NCI-H2227 treated with DMSO at 0.1 percent for 48 hours (cell line): ENCODE data around the gene NPR3.

Experiments used
- DNase-seq: peaks from one replicate; lab custom pipeline; 2025; lab: John Stamatoyannopoulos, UW

Gene NPR3, protein sequence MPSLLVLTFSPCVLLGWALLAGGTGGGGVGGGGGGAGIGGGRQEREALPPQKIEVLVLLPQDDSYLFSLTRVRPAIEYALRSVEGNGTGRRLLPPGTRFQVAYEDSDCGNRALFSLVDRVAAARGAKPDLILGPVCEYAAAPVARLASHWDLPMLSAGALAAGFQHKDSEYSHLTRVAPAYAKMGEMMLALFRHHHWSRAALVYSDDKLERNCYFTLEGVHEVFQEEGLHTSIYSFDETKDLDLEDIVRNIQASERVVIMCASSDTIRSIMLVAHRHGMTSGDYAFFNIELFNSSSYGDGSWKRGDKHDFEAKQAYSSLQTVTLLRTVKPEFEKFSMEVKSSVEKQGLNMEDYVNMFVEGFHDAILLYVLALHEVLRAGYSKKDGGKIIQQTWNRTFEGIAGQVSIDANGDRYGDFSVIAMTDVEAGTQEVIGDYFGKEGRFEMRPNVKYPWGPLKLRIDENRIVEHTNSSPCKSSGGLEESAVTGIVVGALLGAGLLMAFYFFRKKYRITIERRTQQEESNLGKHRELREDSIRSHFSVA

GRCh38 chr5:32710550-32711361 is at the start of gene NPR3:
NPR3 (plus strand) TSS chr5:32711321; CDS start chr5:32711777, 456 bp downstream.
- peak; percentile 10 for DNase-seq

- DNase-seq, result no peak
Observed at GRCh38 chr5:32664523-32664922, 46.6 kb upstream of the NPR3 start.

DNA sequence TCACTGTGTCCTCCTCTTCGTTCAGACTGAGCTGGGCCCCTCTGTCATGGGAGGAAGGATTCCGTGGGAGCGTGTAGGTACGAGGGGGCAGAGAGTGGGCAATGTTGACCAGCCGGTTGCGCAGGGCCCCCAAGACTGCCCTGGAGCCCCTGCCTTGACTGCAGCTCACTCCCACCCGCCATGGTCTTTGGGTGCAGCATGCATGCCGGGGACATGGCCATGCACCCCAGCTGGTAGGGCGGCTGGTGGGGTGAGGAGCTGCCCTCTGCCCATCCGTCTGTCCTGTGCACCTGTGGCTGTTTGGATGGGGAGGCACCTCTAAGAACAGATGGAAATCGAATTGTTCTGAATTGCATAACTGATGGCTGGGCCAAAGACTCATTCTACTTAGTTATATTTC is 42.6 kb upstream of the NPR3 start:
- DNase-seq, result no peak

- no peak for DNase-seq
Observed at GRCh38 chr5:32673272-32673671, 37.8 kb upstream of the NPR3 start.

DNA sequence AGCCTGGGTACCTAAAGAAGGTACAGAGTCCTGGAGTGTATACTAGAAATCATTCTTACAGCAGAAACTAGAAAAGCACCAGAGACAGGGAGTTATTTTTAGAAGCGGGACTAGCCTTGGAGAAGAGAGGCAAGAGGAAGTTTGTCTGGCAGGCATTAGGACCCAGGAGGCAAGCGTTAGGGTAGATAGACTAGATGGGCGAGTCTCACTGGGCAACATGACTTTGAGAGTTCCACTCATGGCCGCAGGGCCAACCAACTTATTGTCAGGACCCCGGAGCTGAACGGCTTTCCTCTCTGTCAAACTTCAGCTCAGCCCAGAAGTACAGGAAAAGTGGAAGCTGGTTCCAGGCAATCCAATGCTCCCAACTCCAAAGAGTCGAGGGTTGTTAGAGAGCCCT is 34.1 kb upstream of the NPR3 start:
- DNase-seq, result no peak

GRCh38 chr5:32678472-32678871 is 32.6 kb upstream of the NPR3 start:
- no peak for DNase-seq

DNA sequence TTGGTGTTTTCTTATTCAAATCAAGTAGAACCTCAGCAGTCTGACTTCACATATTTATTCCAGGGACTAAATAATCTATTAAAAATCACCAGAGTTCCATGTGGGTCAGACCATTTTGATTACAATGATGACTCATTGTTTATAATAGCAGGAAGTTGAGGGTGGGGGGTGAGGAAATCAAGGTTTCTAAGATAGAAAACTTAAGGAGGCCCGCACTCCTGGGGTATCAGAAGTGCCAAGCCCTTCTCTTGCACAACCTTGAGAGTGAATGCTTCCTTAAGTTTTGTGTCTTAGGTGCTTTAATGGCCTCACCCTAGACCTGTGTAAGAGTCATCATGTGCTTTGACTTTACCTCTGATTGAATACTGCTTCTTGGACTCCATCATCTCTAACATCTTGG is 31.9 kb upstream of the NPR3 start:
- DNase-seq, result no peak

DNA sequence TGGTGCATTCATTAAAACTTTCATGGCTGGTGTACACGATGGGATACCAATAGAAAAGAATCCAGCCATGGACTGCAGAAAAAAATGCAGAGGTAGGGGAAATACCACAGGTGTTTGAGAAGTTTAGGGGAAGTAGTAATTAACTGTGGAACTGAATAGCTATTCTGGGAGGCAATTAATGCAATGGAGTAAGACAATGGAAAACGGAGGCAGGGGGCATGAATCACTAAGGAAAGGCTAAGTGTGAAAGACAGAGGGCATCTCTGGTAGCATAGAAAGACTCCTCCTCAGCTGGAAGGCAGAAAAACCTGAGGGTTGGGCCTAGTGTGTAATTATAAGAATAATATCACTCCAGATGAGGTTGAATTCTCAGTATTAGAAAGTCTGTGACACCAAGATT is 30.9 kb upstream of the NPR3 start:
- DNase-seq, result no peak

DNA sequence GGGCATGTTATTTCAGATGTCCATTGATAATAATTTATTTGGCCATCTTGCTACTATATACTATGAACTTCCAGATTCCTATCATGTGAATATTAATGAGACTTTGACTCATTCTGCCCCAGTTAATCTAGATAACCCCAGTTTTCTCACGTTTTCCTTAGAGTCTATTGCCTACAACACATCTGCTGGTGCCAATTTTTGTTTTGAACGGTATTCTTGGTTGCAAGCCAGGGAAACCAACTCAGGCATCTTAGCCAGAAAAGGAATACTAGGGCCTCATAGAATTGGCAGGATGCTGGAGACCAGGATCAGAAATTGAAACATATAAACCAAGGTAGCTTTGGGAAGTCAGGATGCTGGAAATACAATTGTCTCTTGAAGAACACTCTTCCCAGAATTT is 28.0 kb upstream of the NPR3 start:
- DNase-seq, result no peak

DNA sequence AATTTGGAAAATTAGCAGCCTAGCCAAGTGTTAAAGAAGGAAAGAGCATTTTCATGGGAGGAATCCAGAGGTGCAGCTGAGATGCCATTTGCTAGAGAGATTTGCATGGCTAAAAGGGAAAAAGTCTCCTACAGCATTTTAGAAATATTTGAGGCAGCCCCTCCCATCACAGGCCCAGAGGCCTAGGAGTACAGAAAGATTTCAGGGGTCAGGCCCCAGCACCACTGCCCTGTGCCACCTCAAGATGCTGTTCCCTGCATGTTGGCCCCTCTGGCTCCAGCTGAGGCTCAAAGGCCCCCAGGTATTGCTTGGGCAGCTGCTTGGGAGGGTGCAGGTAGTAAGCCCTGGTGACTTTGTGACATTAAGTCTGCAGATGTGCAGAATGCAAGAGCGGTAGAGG is 26.9 kb upstream of the NPR3 start:
- no peak for DNase-seq

- no peak for DNase-seq
Observed at GRCh38 chr5:32686799-32687498, 24.2 kb upstream of the NPR3 start.

DNA sequence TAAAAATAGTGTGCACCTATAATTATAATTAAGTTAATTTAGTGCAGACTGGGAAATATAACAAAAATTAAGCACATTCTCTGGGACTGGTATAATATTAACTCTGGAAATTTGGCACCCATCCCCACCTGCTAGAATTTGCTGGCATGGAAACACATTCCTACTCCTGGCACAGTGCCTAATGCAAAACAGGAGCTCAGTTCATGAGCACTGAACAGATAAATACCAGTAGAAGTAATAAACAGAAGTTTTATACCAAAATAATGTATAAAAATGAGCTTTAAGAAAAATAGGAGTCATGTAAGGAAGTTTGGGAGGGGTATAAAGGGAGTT is 23.7 kb upstream of the NPR3 start:
- DNase-seq, result no peak

- no peak for DNase-seq
Observed at GRCh38 chr5:32690153-32690552, 21.0 kb upstream of the NPR3 start.

DNA sequence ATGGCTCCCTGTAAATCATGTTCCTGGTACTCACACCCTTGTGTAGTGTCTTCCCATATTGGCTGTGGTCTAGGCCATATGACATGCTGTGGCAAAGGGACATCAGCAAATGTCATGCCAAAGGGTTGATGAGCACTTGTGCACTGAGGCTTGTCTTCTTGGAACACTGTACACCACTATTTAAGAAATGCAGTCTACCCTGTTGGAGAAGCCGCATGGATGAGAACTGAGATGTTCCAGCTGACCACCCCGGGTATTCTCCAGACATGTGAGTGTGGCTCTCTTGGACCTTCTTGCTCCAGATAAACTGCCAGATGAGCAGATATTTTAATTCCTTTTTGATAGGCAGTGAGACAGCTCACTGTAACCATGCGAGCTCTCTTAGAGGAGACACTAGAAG is 20.5 kb upstream of the NPR3 start:
- DNase-seq, result no peak

- DNase-seq, result no peak
Observed at GRCh38 chr5:32692036-32692746, 18.9 kb upstream of the NPR3 start.

GRCh38 chr5:32703957-32704356 is 7.2 kb upstream of the NPR3 start:
- DNase-seq, result no peak

DNA sequence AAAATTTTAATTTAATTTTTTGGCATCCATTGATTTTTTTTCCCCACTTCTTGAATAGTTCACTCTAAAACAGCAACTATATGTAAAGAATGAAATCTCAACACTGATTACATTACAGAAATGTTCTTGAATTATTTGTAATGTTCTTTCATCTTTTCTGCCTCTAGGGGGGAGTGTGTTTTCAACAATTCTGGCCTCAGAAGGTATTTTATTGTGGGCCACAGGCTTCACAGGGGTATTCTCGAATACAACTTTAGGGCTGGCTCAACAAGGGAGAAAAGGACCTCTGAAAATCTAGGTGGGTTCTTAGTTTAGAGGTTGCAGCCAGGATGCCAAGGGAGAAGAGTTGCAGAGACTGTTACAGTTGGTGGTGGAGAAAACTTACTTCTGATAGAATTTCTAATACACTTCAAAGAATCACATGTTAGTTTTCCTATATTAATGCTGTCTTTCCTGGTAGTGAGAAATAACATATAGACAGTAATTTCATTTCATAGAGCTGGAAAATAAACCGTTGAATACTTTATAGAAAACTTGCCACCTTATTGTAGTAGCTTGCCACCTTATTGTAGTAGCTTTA is 3.6 kb upstream of the NPR3 start:
- DNase-seq, result no peak

DNA sequence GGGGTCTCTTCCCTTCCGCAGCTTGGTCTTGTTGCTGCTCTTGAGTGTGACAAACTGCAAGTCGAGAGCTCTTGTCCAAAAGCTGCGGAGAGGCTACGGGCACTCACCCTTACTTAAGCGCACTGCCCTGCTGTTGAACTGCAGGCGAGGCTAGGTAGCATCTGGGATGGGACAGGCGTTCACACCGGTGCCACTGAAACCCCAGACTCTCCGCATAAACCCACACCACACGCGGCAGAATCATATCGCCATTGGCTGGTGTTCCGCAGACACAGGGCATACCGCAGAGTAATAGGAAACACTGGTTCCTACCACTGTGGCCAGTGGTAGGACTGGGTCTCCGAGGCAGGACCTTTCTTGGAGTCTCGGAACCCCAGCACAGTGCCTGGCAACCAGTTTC is 2.2 kb upstream of the NPR3 start:
- no peak for DNase-seq

- DNase-seq, result peak; percentile 50
Observed at GRCh38 chr5:32709750-32710549, 1.2 kb upstream of the NPR3 start.

DNA sequence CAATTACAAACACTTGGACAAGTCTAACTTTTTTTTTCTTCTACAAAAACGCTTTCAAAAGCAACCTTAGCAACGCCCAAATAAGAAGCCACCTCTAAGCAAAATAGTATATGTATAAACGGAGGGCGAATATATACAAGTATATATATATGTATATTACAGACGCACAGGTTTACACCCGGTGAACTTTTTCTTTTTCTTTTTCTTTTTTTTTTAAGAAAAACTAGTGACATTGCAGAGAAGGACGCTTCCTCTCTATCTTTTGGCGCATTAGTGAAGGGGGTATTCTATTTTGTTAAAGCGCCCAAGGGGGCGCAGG is 200 bp downstream of the NPR3 start:
- DNase-seq, result no peak
